Measurements from ENCODE around the gene CD320.

- TF ChIP-seq CTCF (IDR thresholded peaks at IDR 0.05; ENCODE audit: poor library complexity) (no peak), EZH2phosphoT487 (IDR thresholded peaks at IDR 0.05; ENCODE audit: low read depth, severe bottlenecking, unreplicated experiment) (no peak)
Observed at GRCh38 chr19:8302357-8302691, 5.8 kb downstream of the CD320 start.
